Endothelial cell of umbilical vein (primary cell): ENCODE data around the gene SMC3. TPM values are rescaled to one million over a fixed set of nuclear protein-coding genes. Genes with fewer than 3 reads are reported as not detected.

Source experiments
- BruUV-seq: library from RNA; stranded (reverse); fragments of 400-500 nt; replicated peaks from 2 replicates; lab custom pipeline; 2021; lab: Mats Ljungman, UMichigan
- CTCF ChIA-PET: fragments of 300-600, 350-600 bp; sonication (Branson Sonifier 250); formaldehyde crosslinking; loops from one replicate; lab custom pipeline; 2021; ENCODE audit warnings: antibody characterized with exemption, inconsistent platforms; lab: Charles Lee
- POLR2A ChIA-PET: fragments of 300-600, 350-600 bp; sonication (Branson Sonifier 250); formaldehyde crosslinking; loops from one replicate; lab custom pipeline; 2021; ENCODE audit warnings: antibody characterized with exemption, inconsistent platforms; lab: Charles Lee
- DNase-seq: peaks from one replicate; pipeline ENCODE4 v3.0.0-alpha.2; 2011; ENCODE audit warnings: low read depth, low spot score
- FAIRE-seq: peaks from 2 replicates; lab custom pipeline; 2011; peaks lifted over from hg19 to GRCh38; lab: Jason Lieb, UNC
- H2AFZ ChIP-seq: 2 replicates; pipeline ENCODE4 v1.6.0; 2012; ENCODE audit warnings: low read depth, low read length, control low read depth, inconsistent platforms
- H3K27ac ChIP-seq: 2 replicates; pipeline ENCODE4 v1.5.1; 2011; ENCODE audit warnings: low read depth, mild to moderate bottlenecking, control low read depth, low read length, moderate library complexity; ENCODE audit not compliant: insufficient read depth
- H3K27me3 ChIP-seq, 2 experiments: 2 replicates each; pipeline versions ENCODE4 v1.6.0 to v1.6.1; 2011; ENCODE audit warnings: low read length in 2 of 2, mixed read lengths in 1 of 2; ENCODE audit not compliant: control insufficient read depth in 2 of 2, insufficient read depth in 2 of 2
- H3K36me3 ChIP-seq, 2 experiments: 2 replicates in 1 of 2; 3 replicates in 1 of 2; pipeline ENCODE4 v1.5.1; 2011; ENCODE audit warnings: low read length in 2 of 2, mild to moderate bottlenecking in 1 of 2, moderate library complexity in 1 of 2; ENCODE audit not compliant: control insufficient read depth in 2 of 2, insufficient read depth in 2 of 2; ENCODE audit errors: extremely low read depth in 1 of 2
- H3K4me1 ChIP-seq: 3 replicates; pipeline ENCODE4 v1.5.1; 2011; ENCODE audit warnings: mild to moderate bottlenecking, low read length; ENCODE audit not compliant: control insufficient read depth, insufficient read depth; ENCODE audit errors: extremely low read depth
- H3K4me2 ChIP-seq: 2 replicates; pipeline ENCODE4 v1.6.1; 2011; ENCODE audit warnings: low read length, control low read depth, mixed read lengths; ENCODE audit not compliant: insufficient read depth
- H3K4me3 ChIP-seq, 3 experiments: fragments of 200-600 bp in 1 of 3; sonication (generic), shearing (Covaris generic) in 1 of 3; replicated peaks in 1 of 3; 2 replicates each; pipeline ENCODE4 v1.5.1; 2011 to 2016; ENCODE audit warnings: control low read depth in 3 of 3, low read length in 3 of 3, mild to moderate bottlenecking in 2 of 3, inconsistent platforms in 1 of 3, low read depth in 1 of 3, moderate library complexity in 1 of 3; ENCODE audit not compliant: insufficient read depth in 1 of 3
- H3K79me2 ChIP-seq: 2 replicates; pipeline ENCODE4 v1.6.0; 2012; ENCODE audit warnings: low read length, inconsistent platforms; ENCODE audit not compliant: control insufficient read depth, insufficient read depth
- H3K9ac ChIP-seq: replicated peaks from 2 replicates; pipeline ENCODE3; 2011; ENCODE audit warnings: low read length, control low read depth; ENCODE audit not compliant: insufficient read depth; ENCODE audit errors: extremely low read depth
- H3K9me1 ChIP-seq: replicated peaks from 3 replicates; pipeline ENCODE4 v1.6.0; 2011; ENCODE audit warnings: mild to moderate bottlenecking, low read length; ENCODE audit not compliant: control insufficient read depth, insufficient read depth; ENCODE audit errors: extremely low read depth
- H3K9me3 ChIP-seq: replicated peaks from 2 replicates; pipeline ENCODE4 v1.5.1; 2012; ENCODE audit warnings: low read length, inconsistent platforms; ENCODE audit not compliant: control insufficient read depth, insufficient read depth
- H4K20me1 ChIP-seq: replicated peaks from 2 replicates; pipeline ENCODE3; 2011; ENCODE audit warnings: mild to moderate bottlenecking, low read length; ENCODE audit not compliant: control insufficient read depth, insufficient read depth; ENCODE audit errors: extremely low read depth
- CTCF ChIP-seq, 2 donors: IDR thresholded peaks; 1 replicate in 1 of 2; 2 replicates in 1 of 2; pipeline ENCODE4 v1.5.1; 2011; ENCODE audit warnings: low read length in 2 of 2, mild to moderate bottlenecking in 2 of 2, moderate library complexity in 2 of 2, control low read depth in 1 of 2, inconsistent platforms in 1 of 2, low read depth in 1 of 2; ENCODE audit not compliant: insufficient read depth in 1 of 2; ENCODE audit errors: extremely low read depth in 1 of 2
- EZH2 ChIP-seq: IDR thresholded peaks from 2 replicates; pipeline ENCODE4 v1.6.1; 2012; ENCODE audit warnings: borderline replicate concordance, low read depth, mild to moderate bottlenecking, moderate library complexity, low read length, inconsistent platforms; ENCODE audit not compliant: severe bottlenecking
- FOS ChIP-seq: IDR thresholded peaks from 2 replicates; pipeline ENCODE4 v1.6.1; 2011; ENCODE audit warnings: mild to moderate bottlenecking, low read length, moderate library complexity, borderline replicate concordance; ENCODE audit not compliant: insufficient read depth
- GATA2 ChIP-seq: IDR thresholded peaks from 2 replicates; pipeline ENCODE4 v1.7.0; 2011; ENCODE audit warnings: low read depth, mild to moderate bottlenecking, moderate library complexity, mixed read lengths, low read length; ENCODE audit not compliant: insufficient read length, insufficient read depth
- JUN ChIP-seq: IDR thresholded peaks from 2 replicates; pipeline ENCODE4 v1.6.1; 2011; ENCODE audit warnings: borderline replicate concordance, low read depth; ENCODE audit not compliant: insufficient read length, insufficient read depth
- MAX ChIP-seq: IDR thresholded peaks from 2 replicates; pipeline ENCODE4 v1.6.1; 2011; ENCODE audit not compliant: insufficient read depth, insufficient read length
- MYC ChIP-seq: IDR thresholded peaks from one replicate; pipeline ENCODE4 v1.6.1; 2011; ENCODE audit warnings: mild to moderate bottlenecking, low read depth, low read length
- POLR2A ChIP-seq: IDR thresholded peaks from 2 replicates; pipeline ENCODE4 v1.6.1; 2012; ENCODE audit warnings: low read depth, mild to moderate bottlenecking, control low read depth, low read length
- POLR2AphosphoS5 ChIP-seq: IDR thresholded peaks from 2 replicates; pipeline ENCODE4 v1.6.1; 2012; ENCODE audit warnings: low read depth, mild to moderate bottlenecking, control low read depth, low read length, moderate library complexity; ENCODE audit not compliant: insufficient read depth
- dilution Hi-C: fragments of 300-500 bp; cut with MboI; formaldehyde crosslinking; loops from one replicate; pipeline ENCODE4 v1.15.0; 2019; ENCODE audit warnings: low sequenced_read_pairs; ENCODE audit not compliant: extremely low pct_ligation_motif_present
- intact Hi-C: fragments of 100-400 bp; cut with micrococcal nuclease; formaldehyde crosslinking; loops from one replicate; pipeline ENCODE4 v1.10.0; 2022
- polyA plus RNA-seq, 4 experiments: library from polyadenylated mRNA; depleted of rRNA in 3 of 4; stranded (reverse) in 3 of 4; unstranded in 1 of 4; fragments of >200 nt; gene quantifications; 2 replicates each; pipeline versions ENCODE4 v1.2.1 to v1.2.3, GENCODE V29; 2011 to 2012; ENCODE audit warnings: missing spikeins in 1 of 4
- total RNA-seq: library from RNA; stranded (reverse); gene quantifications from 2 replicates; pipeline ENCODE4 v1.2.3, GENCODE V29; 2021

Gene SMC3
- total and polyA plus RNA-seq, 2 donors (not counting 3 experiments of a cell fraction or from before 2014, with no cell fraction given), result 5.5 to 44.2 TPM

GRCh38 chr10:110533149-110533548 lies 34.3 kb upstream of the SMC3 start:
- no peak for TF ChIP-seq EZH2
- TF ChIP-seq FOS, result no peak
- TF ChIP-seq CTCF (IDR thresholded peaks at IDR 0.05; ENCODE audit: extremely low read depth in 1 of 2, insufficient read depth in 1 of 2, low read depth in 1 of 2, low read length in 2 of 2), result no peak
- TF ChIP-seq POLR2AphosphoS5, result no peak
- no peak for TF ChIP-seq GATA2
- TF ChIP-seq POLR2A, result no peak
- TF ChIP-seq MYC, result no peak
- TF ChIP-seq MAX, result no peak
- no peak for TF ChIP-seq JUN
- peaks cover 36% of the 10 kb centered on the region for H3K4me1 ChIP-seq
- no peak overlapping the region for H3K9ac ChIP-seq
- no peaks in the 10 kb centered on the region for H3K79me2 ChIP-seq
- peak overlapping the region; percentile 68 for H2AFZ ChIP-seq
- H3K27me3 ChIP-seq, result no peaks in the 10 kb centered on the region
- CTCF ChIA-PET, result interaction anchor here (0.6 to 3.0 kb wide), 4 partner anchors 32 to 225 kb away, joined by 3 to 12 read pairs (median 3); no protein-coding TSS in a partner anchor
- H3K27ac ChIP-seq, result no peak overlapping the region
- H4K20me1 ChIP-seq, result no peaks in the 10 kb centered on the region
- POLR2A ChIA-PET, result interaction anchor here (0.6 kb wide), 1 partner anchor 14 kb away, joined by 3 read pairs; no protein-coding TSS in a partner anchor
- no peak overlapping the region for H3K4me2 ChIP-seq
- no peaks in the 10 kb centered on the region for H3K9me3 ChIP-seq
- peak; percentile 68 for FAIRE-seq
- H3K36me3 ChIP-seq, result no peaks in the 10 kb centered on the region
- H3K9me1 ChIP-seq, result no peaks in the 10 kb centered on the region
- dilution Hi-C loops, result no loop called here
- intact Hi-C loops, result loop anchor here (1.0 kb wide), 1 partner anchor 34 kb away; the partner anchor contains the start of gene SMC3
- peak; percentile 46 for DNase-seq
- BruUV-seq, result no TSS peak
- H3K4me3 ChIP-seq, result no peak overlapping the region
